Transverse colon (tissue), 4 donors: ENCODE results near the gene MPDU1. TPM values are rescaled to one million over a fixed set of nuclear protein-coding genes. Genes with fewer than 3 reads are reported as not detected.
A peak's percentile ranks its signal among the peaks of the same experiment; 100 is the strongest.

Experiments used
- DNase-seq: peaks from one replicate; pipeline ENCODE4 v3.0.0-alpha.2; 2019
- H3K27ac ChIP-seq, 4 donors: fragments of 200-600 bp; sonication (generic); 2 replicates each; pipeline ENCODE4 v1.5.1; 2016 to 2018; ENCODE audit warnings: inconsistent platforms in 4 of 4
- H3K27me3 ChIP-seq: fragments of 200-600 bp; sonication (generic); 2 replicates; pipeline ENCODE4 v1.5.1; 2017; ENCODE audit warnings: inconsistent platforms
- H3K36me3 ChIP-seq, 4 donors: fragments of 200-600 bp; sonication (generic); 2 replicates each; pipeline ENCODE4 v1.5.1; 2017 to 2019; ENCODE audit warnings: inconsistent platforms in 4 of 4
- H3K4me1 ChIP-seq, 4 donors: fragments of 200-600 bp; sonication (generic); 2 replicates each; pipeline ENCODE4 v1.5.1; 2017 to 2020; ENCODE audit warnings: inconsistent platforms in 4 of 4
- H3K4me3 ChIP-seq, 4 donors: fragments of 200-600 bp; sonication (generic); 1 replicate in 1 of 4; 2 replicates in 3 of 4; pipeline versions ENCODE4 v1.5.1 to v1.6.1; 2017 to 2019; ENCODE audit warnings: inconsistent platforms in 4 of 4
- H3K9me3 ChIP-seq, 2 donors: fragments of 200-600 bp; sonication (generic); 2 replicates each; pipeline ENCODE4 v1.5.1; 2017 to 2019; ENCODE audit warnings: inconsistent platforms in 2 of 2
- CTCF ChIP-seq, 5 experiments: fragments of 200-600 bp in 3 of 5; fragments of 450-650 bp in 2 of 5; sonication (generic) in 3 of 5; IDR thresholded peaks; 1 replicate in 2 of 5; 2 replicates in 3 of 5; pipeline ENCODE4 v1.5.1; 2016 to 2017; ENCODE audit warnings: antibody characterized with exemption in 5 of 5, inconsistent platforms in 3 of 5, mild to moderate bottlenecking in 2 of 5, moderate library complexity in 1 of 5
- EP300 ChIP-seq: sonication (generic); formaldehyde crosslinking; IDR thresholded peaks from one replicate; pipeline ENCODE4 v1.6.1; 2017; ENCODE audit warnings: antibody characterized with exemption, low read depth
- POLR2A ChIP-seq: fragments of 450-650 bp; IDR thresholded peaks from one replicate; pipeline ENCODE4 v1.6.1; 2016; ENCODE audit warnings: antibody characterized with exemption, mild to moderate bottlenecking, moderate library complexity
- POLR2AphosphoS5 ChIP-seq, 3 donors: sonication (generic); formaldehyde crosslinking; IDR thresholded peaks; one replicate each; pipeline ENCODE4 v1.6.1; 2016; ENCODE audit warnings: antibody characterized with exemption in 3 of 3
- WGBS, 2 donors: methylation state at CpG; one replicate each; pipeline ENCODE4 v1.1.5; 2018; ENCODE audit warnings: low coverage in 1 of 2; 5-methylcytosine and 5-hydroxymethylcytosine counted together
- in situ Hi-C, 4 donors: fragments of 200-750 bp; cut with MboI; loops; one replicate each; pipeline versions ENCODE4 v1.15.0 to v1.15.1; 2017; ENCODE audit warnings: low sequenced_read_pairs in 3 of 4, low pct_ligation_motif_present in 1 of 4, low pct_unique_long_range_greater_than_20kb in 1 of 4
- intact Hi-C: fragments of 100-400 bp; cut with DNase I; formaldehyde crosslinking; loops from one replicate; pipeline ENCODE4 v1.15.1; 2023; ENCODE audit warnings: low total_unique reads
- total RNA-seq, 4 donors: library from RNA; depleted of rRNA; stranded (reverse); fragments of >200 nt; gene quantifications; one replicate each; pipeline ENCODE4 v1.1.0, GENCODE V29; 2016

MPDU1 gene
- total RNA-seq, 4 donors from 2014 or later, result 97.9 to 312 (median 157) TPM

DNA sequence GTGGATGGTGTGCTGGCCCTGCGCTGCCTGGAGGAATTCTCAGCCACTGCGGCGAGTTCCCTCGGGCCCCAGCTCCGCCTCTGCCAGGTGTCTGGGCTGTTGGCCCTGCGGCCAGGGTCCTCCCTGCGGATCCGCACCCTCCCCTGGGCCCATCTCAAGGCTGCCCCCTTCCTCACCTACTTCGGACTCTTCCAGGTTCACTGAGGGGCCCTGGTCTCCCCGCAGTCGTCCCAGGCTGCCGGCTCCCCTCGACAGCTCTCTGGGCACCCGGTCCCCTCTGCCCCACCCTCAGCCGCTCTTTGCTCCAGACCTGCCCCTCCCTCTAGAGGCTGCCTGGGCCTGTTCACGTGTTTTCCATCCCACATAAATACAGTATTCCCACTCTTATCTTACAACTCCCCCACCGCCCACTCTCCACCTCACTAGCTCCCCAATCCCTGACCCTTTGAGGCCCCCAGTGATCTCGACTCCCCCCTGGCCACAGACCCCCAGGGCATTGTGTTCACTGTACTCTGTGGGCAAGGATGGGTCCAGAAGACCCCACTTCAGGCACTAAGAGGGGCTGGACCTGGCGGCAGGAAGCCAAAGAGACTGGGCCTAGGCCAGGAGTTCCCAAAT, 26.4 kb upstream of the MPDU1 start:
- H3K9me3 ChIP-seq, result no peaks in the 10 kb centered on the region
- H3K27me3 ChIP-seq, result no peaks in the 10 kb centered on the region
- intact Hi-C loops (loop anchor here (5.0 to 10.0 kb wide), 2 partner anchors 40 to 202 kb away; partner anchors contain the start of genes KCTD11 and TMEM95), in situ Hi-C loops (no loop called here)
- H3K4me1 ChIP-seq, result peaks cover 33 to 55% (median 47%) of the 10 kb centered on the region in 4 donors
- TF ChIP-seq EP300 (no peak), POLR2A (peak; percentile 42), POLR2AphosphoS5 (IDR thresholded peaks at IDR 0.05) (peak in 1 of 3 donors; percentile 76)
- 47% methylated on average over 18 of the region's 19 CpGs; no CpG with 5 or more reads in 1 of the 2 donors for WGBS, 2 donors
- no peaks in the 10 kb centered on the region for H3K36me3 ChIP-seq
- H3K27ac ChIP-seq, result peak overlapping the region; percentile 93 to 98 (median 98)
- peak overlapping the region in 3 of 4 donors; percentile 11 to 98 (median 36) for H3K4me3 ChIP-seq
- peak; percentile 78 for DNase-seq

GRCh38 chr17:7557775-7558543, 25.7 kb upstream of the MPDU1 start:
- H3K4me3 ChIP-seq, result peak overlapping the region; percentile 15 to 98 (median 35)
- H3K27ac ChIP-seq, result peak overlapping the region; percentile 93 to 98 (median 98)
- peak; percentile 94 for DNase-seq
- in situ Hi-C loops, result no loop called here
- WGBS, 2 donors, result 13 to 16% methylated on average over 9 to 21 of the region's 21 CpGs
- H3K36me3 ChIP-seq, result no peaks in the 10 kb centered on the region
- no peaks in the 10 kb centered on the region for H3K9me3 ChIP-seq
- peaks cover 37 to 59% (median 54%) of the 10 kb centered on the region in 4 donors for H3K4me1 ChIP-seq
- TF ChIP-seq CTCF (IDR thresholded peaks at IDR 0.05) (no peak), POLR2AphosphoS5 (IDR thresholded peaks at IDR 0.05) (peak; percentile 72 to 90 (median 90)), POLR2A (peak; percentile 94), EP300 (peak; percentile 14)
- no peaks in the 10 kb centered on the region for H3K27me3 ChIP-seq
- intact Hi-C loops, result loop anchor here (5.0 to 10.0 kb wide), 2 partner anchors 41 to 203 kb away; partner anchors contain the start of genes KCTD11 and TMEM95

GRCh38 chr17:7558544-7559319, 24.9 kb upstream of the MPDU1 start, which contains the start of gene TNFSF13:
Gene TNFSF13, plus strand, starts transcription at chr17:7558750. Its CDS starts 290 bp downstream, at chr17:7559040.
- peaks cover 43 to 62% (median 60%) of the 10 kb centered on the region in 4 donors for H3K4me1 ChIP-seq
- TF ChIP-seq POLR2A, result no peak
- peak in 1 of 3 donors; percentile 31 for TF ChIP-seq POLR2AphosphoS5 (IDR thresholded peaks at IDR 0.05)
- TF ChIP-seq CTCF (IDR thresholded peaks at IDR 0.05), result no peak
- intact Hi-C loops, result loop anchor here (5.0 to 10.0 kb wide), 2 partner anchors 41 to 204 kb away; partner anchors contain the start of genes KCTD11 and TMEM95
- in situ Hi-C loops, result no loop called here
- no peaks in the 10 kb centered on the region for H3K9me3 ChIP-seq
- DNase-seq, result peak; percentile 75
- WGBS, 2 donors, result 3 to 29% methylated on average over 5 to 16 of the region's 16 CpGs
- H3K27me3 ChIP-seq, result no peaks in the 10 kb centered on the region
- peaks cover 0 to 4% (median 0%) of the 10 kb centered on the region in 4 donors for H3K36me3 ChIP-seq
- peak within 1 kb of the TSS; percentile 15 to 98 (median 35) for H3K4me3 ChIP-seq
- peak within 1 kb of the TSS; percentile 93 to 98 (median 98) for H3K27ac ChIP-seq

DNA sequence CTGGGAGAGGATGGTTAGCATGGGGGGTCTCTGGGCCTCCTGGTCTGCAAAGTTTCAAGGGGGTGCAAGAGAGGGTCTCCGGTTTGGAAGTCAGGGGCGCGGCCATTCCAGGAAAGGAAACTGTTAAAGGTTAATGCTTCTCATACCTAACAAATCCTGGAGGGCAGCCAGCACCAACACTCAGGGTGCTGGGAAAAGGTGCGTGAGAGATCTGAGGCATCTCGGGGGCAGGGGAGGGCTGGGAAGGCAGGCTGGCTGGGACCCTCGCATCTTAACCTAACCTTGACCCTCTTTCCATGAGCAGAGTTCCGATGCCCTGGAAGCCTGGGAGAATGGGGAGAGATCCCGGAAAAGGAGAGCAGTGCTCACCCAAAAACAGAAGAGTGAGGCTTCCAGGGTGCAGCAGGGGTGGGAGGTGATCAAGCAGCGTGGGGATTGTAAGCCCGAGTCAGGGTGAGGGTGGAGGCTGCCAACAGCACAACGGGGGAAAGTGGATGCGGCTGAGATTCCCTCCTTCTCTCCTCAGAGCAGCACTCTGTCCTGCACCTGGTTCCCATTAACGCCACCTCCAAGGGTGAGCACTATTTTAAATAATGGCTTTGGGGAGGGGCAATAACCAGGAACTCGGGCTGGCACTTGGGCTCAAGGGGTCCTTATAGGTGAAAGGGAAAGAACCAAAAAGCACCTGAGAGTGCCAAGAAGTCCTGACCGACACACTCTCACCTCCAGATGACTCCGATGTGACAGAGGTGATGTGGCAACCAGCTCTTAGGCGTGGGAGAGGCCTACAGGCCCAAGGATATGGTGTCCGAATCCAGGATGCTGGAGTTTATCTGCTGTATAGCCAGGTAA, 24.1 kb upstream of the MPDU1 start:
- in situ Hi-C loops, result no loop called here

More for the DNA sequence above, 24.1 kb upstream of the MPDU1 start:
- peaks cover 46 to 67% (median 63%) of the 10 kb centered on the region in 4 donors for H3K4me1 ChIP-seq
- H3K4me3 ChIP-seq, result peak overlapping the region; percentile 15 to 98 (median 35)
- intact Hi-C loops, result loop anchor here (5.0 to 10.0 kb wide), 2 partner anchors 42 to 205 kb away; partner anchors contain the start of genes KCTD11 and TMEM95
- no peaks in the 10 kb centered on the region for H3K27me3 ChIP-seq
- DNase-seq, result peak; percentile 74
- H3K36me3 ChIP-seq, result peaks cover 0 to 12% (median 0%) of the 10 kb centered on the region in 4 donors
- WGBS, 2 donors, result 60% methylated on average over 1 to 18 of the region's 18 CpGs
- TF ChIP-seq POLR2AphosphoS5 (IDR thresholded peaks at IDR 0.05), result no peak
- TF ChIP-seq CTCF (IDR thresholded peaks at IDR 0.05), result no peak
- no peak for TF ChIP-seq EP300
- no peak for TF ChIP-seq POLR2A
- H3K27ac ChIP-seq, result peak overlapping the region; percentile 93 to 98 (median 98)
- H3K9me3 ChIP-seq, result no peaks in the 10 kb centered on the region
